Dermis blood vessel endothelial cell (primary cell): ENCODE measurements around the gene RFXANK. TPM values are rescaled to one million over a fixed set of nuclear protein-coding genes. Genes with fewer than 3 reads are reported as not detected.
A peak's percentile ranks its signal among the peaks of the same experiment; 100 is the strongest.
"Not testable (repeated sequence)": the region's sequence is repeated elsewhere in the genome, so short reads cannot be mapped to it uniquely, and the experiment has no call there.

Experiments
- DNase-seq: peaks from one replicate; pipeline ENCODE4 v3.0.0; 2010
- total RNA-seq: library from RNA; depleted of rRNA; stranded (reverse); fragments of >200 nt; gene quantifications from 2 replicates; pipeline ENCODE4 v1.2.3, GENCODE V29; 2014

RFXANK gene
- total RNA-seq = 68.3 and 108 TPM in 2 replicates

- DNase-seq = peak; percentile 99
These were observed at the start of gene RFXANK, which contains the start of gene BORCS8 for GRCh38 chr19:19192078-19192882. Gene RFXANK, plus strand, starts transcription at chr19:19192258. Its CDS starts 1,689 bp downstream, at chr19:19193947. Gene BORCS8, minus strand, starts transcription at chr19:19192152. Its CDS starts 35 bp downstream, at chr19:19192117.

- DNase-seq = no peak
These were observed 49.7 kb upstream of the RFXANK start for GRCh38 chr19:19142347-19142746.

GRCh38 chr19:19145281-19145680 is 46.8 kb upstream of the RFXANK start:
- DNase-seq = no peak

GRCh38 chr19:19145684-19146608 is 46.1 kb upstream of the RFXANK start:
- peak; percentile 74 for DNase-seq

- DNase-seq = no peak
These were observed 45.2 kb upstream of the RFXANK start for GRCh38 chr19:19146865-19147264.

- no peak for DNase-seq
These were observed 44.7 kb upstream of the RFXANK start for GRCh38 chr19:19147344-19147743.

- DNase-seq = not testable (repeated sequence)
These were observed 43.6 kb upstream of the RFXANK start for GRCh38 chr19:19148504-19148903.

- no peak for DNase-seq
These were observed 42.6 kb upstream of the RFXANK start for GRCh38 chr19:19149435-19149834.

GRCh38 chr19:19151418-19151817 is 40.6 kb upstream of the RFXANK start:
- no peak for DNase-seq

- DNase-seq = no peak
These were observed 39.2 kb upstream of the RFXANK start for GRCh38 chr19:19152668-19153384.

- no peak for DNase-seq
These were observed 37.1 kb upstream of the RFXANK start for GRCh38 chr19:19154768-19155494.

- no peak for DNase-seq
These were observed 36.4 kb upstream of the RFXANK start for GRCh38 chr19:19155495-19156219.

GRCh38 chr19:19157808-19158207 is 34.2 kb upstream of the RFXANK start:
- no peak for DNase-seq

- DNase-seq = no peak
These were observed 32.5 kb upstream of the RFXANK start for GRCh38 chr19:19159534-19159933.

- no peak for DNase-seq
These were observed 31.5 kb upstream of the RFXANK start for GRCh38 chr19:19160461-19161035.

GRCh38 chr19:19162495-19162894 is 29.6 kb upstream of the RFXANK start:
- no peak for DNase-seq

- no peak for DNase-seq
These were observed 26.7 kb upstream of the RFXANK start for GRCh38 chr19:19165396-19165795.

- DNase-seq = no peak
These were observed 24.4 kb upstream of the RFXANK start for GRCh38 chr19:19167612-19168011.

GRCh38 chr19:19169236-19170052 is 22.6 kb upstream of the RFXANK start:
- no peak for DNase-seq
